Measurements from ENCODE around the gene RELL2.
A peak's percentile ranks its signal among the peaks of the same experiment; 100 is the strongest.

Gene RELL2

DNA sequence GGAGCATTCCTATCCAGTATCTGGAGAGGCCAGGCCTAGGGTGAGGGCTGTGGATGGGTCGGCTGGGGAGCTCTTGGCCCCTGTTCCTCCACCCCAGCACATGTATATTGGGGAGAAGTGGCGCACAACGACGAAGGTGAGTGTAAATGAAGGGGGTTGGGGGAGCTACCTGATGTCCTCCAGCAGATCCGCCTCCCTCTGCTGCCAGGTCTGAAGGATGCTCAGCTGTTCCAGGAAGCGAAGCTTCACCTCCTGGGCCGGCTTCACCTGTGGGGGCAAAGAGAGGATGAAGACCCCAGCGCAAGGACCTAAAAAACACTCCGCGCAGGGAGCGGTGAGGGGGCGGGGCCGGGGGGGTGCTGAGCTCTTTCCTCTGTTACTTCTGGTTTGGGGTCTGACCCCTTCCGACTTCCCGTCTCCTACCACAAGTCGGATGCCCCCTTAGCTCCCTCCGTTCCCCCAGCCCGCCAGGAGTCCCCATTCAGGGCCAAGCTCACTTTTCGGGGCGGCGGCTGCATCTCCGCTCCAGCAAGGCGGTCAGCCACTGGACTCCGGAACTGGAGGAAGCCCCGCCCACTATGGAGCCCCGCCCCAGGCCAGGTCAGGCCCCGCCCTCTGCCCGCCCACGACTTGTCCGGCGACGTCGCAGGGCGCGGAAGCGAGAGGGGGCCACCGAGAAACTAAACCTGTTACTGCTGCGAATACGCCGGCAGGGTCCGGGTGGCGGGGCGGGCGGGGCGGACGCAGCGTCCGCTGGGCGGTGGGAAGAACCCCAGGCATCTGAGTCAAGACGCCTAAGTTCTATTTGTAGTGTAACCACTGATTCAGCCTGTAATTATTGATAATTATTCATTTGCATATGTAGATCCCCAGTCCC, 14.3 kb downstream of the RELL2 start, which contains the start of gene FCHSD1:
TSS of gene FCHSD1 (minus strand) at position 568 of the 877 bp plus-strand sequence. CDS start at position 518, 50 bp downstream.
- Histone ChIP-seq H3K27me3 (ENCODE audit: insufficient read depth, insufficient read length) (peaks cover 11% of the 10 kb centered on the region), H3K36me3 (ENCODE audit: insufficient read depth, insufficient read length, low read length) (peaks cover 32% of the 10 kb centered on the region), H3K4me3 (ENCODE audit: insufficient read length, low read depth) (peak within 1 kb of the TSS; percentile 49), H3K9ac (ENCODE audit: insufficient read length, low read depth) (peak within 1 kb of the TSS; percentile 76), H3K9me3 (ENCODE audit: insufficient read depth, low read length) (no peaks in the 10 kb centered on the region), H3K4me1 (ENCODE audit: insufficient read depth, insufficient read length) (peaks cover 6% of the 10 kb centered on the region)
- TF ChIP-seq ZNF274 (IDR thresholded peaks at IDR 0.05; ENCODE audit: low read depth, low read length) = no peak
- TF ChIP-seq YY1 (IDR thresholded peaks at IDR 0.05; ENCODE audit: insufficient read depth, insufficient read length) = no peak
- TF ChIP-seq SUZ12 (IDR thresholded peaks at IDR 0.05; ENCODE audit: extremely low read depth, insufficient read depth, insufficient read length) = no peak
- DNase-seq (ENCODE audit: low read depth, low spot score) = peak; percentile 60

DNA sequence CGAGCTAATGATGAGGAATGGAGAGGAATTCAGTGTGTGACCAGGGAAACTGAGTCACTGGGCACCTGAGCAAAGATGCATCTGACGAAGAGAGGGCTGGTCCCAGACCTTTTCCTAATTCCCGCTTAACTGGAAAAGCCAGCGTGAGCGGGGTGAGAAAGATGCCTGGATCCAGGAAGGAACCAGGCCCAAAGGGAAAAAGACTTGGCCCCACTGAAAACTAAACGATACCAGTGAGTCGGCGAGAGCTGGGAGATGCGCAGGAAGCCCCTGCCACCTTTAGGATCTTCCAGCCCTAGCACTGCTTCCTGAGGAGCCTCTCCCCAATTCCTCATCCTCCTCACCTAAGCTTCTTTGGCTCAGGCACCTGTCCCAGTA, 14.9 kb downstream of the RELL2 start:
- no peak for TF ChIP-seq SUZ12 (IDR thresholded peaks at IDR 0.05; ENCODE audit: extremely low read depth, insufficient read depth, insufficient read length)
- no peak for TF ChIP-seq ZNF274 (IDR thresholded peaks at IDR 0.05; ENCODE audit: low read depth, low read length)
- no peak for TF ChIP-seq YY1 (IDR thresholded peaks at IDR 0.05; ENCODE audit: insufficient read depth, insufficient read length)
- H3K4me3 ChIP-seq (ENCODE audit: insufficient read length, low read depth) = no peak overlapping the region
- H3K4me1 ChIP-seq (ENCODE audit: insufficient read depth, insufficient read length) = peaks cover 6% of the 10 kb centered on the region
- H3K27me3 ChIP-seq (ENCODE audit: insufficient read depth, insufficient read length) = peaks cover 11% of the 10 kb centered on the region
- H3K9me3 ChIP-seq (ENCODE audit: insufficient read depth, low read length) = no peaks in the 10 kb centered on the region
- H3K9ac ChIP-seq (ENCODE audit: insufficient read length, low read depth) = peak overlapping the region; percentile 21
- H3K36me3 ChIP-seq (ENCODE audit: insufficient read depth, insufficient read length, low read length) = peaks cover 31% of the 10 kb centered on the region
- DNase-seq (ENCODE audit: low read depth, low spot score) = no peak

DNA sequence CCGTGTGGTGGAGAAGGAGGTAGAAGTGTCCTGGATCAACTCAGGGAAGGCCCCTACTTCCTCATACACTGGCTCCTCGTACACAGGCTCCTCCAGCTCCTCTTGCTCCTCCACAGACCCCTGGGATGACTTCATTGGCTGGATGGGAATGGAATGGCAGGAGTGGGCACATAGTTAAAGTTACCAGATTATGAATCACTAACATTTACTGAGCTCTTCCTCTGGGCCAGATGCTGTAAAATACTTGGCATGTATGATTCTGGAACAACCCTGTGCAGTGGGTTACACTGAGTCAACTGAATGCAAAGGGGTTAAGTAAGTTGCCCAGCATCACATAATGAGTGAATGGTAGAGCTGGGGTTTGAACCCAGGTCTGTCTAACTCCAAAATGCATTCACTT, 17.5 kb downstream of the RELL2 start:
- peaks cover 11% of the 10 kb centered on the region for H3K27me3 ChIP-seq (ENCODE audit: insufficient read depth, insufficient read length)
- no peak overlapping the region for H3K4me3 ChIP-seq (ENCODE audit: insufficient read length, low read depth)

DNA sequence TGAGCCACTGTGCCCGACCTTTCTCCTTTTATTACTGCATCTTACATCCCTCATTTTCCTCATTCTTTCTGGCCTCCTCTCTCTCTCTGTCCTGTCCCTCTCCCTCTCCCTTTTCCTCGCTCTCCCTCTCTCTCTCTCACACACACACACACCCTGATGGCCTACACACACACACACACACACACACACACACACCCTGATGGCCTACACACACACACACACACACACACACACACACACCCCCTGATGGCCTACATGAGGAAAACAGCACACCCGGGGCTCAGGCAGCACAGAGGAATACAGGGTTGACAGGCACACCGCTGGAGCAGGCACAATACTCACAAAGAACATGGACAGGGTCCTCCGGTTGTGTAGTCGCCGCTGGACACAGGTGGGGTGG, 18.2 kb downstream of the RELL2 start:
- H3K36me3 ChIP-seq (ENCODE audit: insufficient read depth, insufficient read length, low read length) = peaks cover 35% of the 10 kb centered on the region
- TF ChIP-seq YY1 (IDR thresholded peaks at IDR 0.05; ENCODE audit: insufficient read depth, insufficient read length) (no peak), SUZ12 (IDR thresholded peaks at IDR 0.05; ENCODE audit: extremely low read depth, insufficient read depth, insufficient read length) (no peak), ZNF274 (IDR thresholded peaks at IDR 0.05; ENCODE audit: low read depth, low read length) (no peak)

More for the DNA sequence above, 17.5 kb downstream of the RELL2 start:
- no peak overlapping the region for H3K9ac ChIP-seq (ENCODE audit: insufficient read length, low read depth)
- H3K36me3 ChIP-seq (ENCODE audit: insufficient read depth, insufficient read length, low read length) = peaks cover 32% of the 10 kb centered on the region
- H3K4me1 ChIP-seq (ENCODE audit: insufficient read depth, insufficient read length) = peaks cover 3% of the 10 kb centered on the region
- TF ChIP-seq ZNF274 (IDR thresholded peaks at IDR 0.05; ENCODE audit: low read depth, low read length) (no peak), SUZ12 (IDR thresholded peaks at IDR 0.05; ENCODE audit: extremely low read depth, insufficient read depth, insufficient read length) (no peak), YY1 (IDR thresholded peaks at IDR 0.05; ENCODE audit: insufficient read depth, insufficient read length) (no peak)
- H3K9me3 ChIP-seq (ENCODE audit: insufficient read depth, low read length) = no peaks in the 10 kb centered on the region
- DNase-seq (ENCODE audit: low read depth, low spot score) = no peak

DNA sequence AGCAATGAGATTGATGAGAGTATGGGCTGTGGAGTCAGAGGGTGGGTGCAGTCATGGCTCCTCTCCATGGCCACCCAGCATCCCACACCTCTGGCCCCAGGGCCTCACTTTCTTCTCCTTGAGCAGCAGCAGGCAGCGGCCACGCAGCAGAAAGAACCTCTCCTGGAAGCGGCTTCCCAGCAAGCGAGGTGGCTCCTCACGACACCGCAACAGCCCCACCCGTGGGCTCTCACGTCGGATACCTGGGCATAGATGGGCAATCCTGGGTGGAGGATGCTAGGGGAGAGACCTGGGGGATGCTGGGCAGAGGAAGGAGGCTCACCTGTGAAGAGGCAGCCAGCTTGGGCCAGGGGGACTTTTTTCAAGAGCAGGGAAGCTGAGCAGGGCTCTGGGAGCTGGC, 19.6 kb downstream of the RELL2 start:
- no peak for DNase-seq (ENCODE audit: low read depth, low spot score)
- H3K36me3 ChIP-seq (ENCODE audit: insufficient read depth, insufficient read length, low read length) = peaks cover 35% of the 10 kb centered on the region
- no peak for TF ChIP-seq SUZ12 (IDR thresholded peaks at IDR 0.05; ENCODE audit: extremely low read depth, insufficient read depth, insufficient read length)
- no peak for TF ChIP-seq ZNF274 (IDR thresholded peaks at IDR 0.05; ENCODE audit: low read depth, low read length)
- TF ChIP-seq YY1 (IDR thresholded peaks at IDR 0.05; ENCODE audit: insufficient read depth, insufficient read length) = no peak
- H3K4me1 ChIP-seq (ENCODE audit: insufficient read depth, insufficient read length) = no peaks in the 10 kb centered on the region
- peaks cover 11% of the 10 kb centered on the region for H3K27me3 ChIP-seq (ENCODE audit: insufficient read depth, insufficient read length)
- no peak overlapping the region for H3K9ac ChIP-seq (ENCODE audit: insufficient read length, low read depth)
- H3K9me3 ChIP-seq (ENCODE audit: insufficient read depth, low read length) = no peaks in the 10 kb centered on the region
- H3K4me3 ChIP-seq (ENCODE audit: insufficient read length, low read depth) = no peak overlapping the region

More for the DNA sequence above, 18.2 kb downstream of the RELL2 start:
- H3K9ac ChIP-seq (ENCODE audit: insufficient read length, low read depth) = no peak overlapping the region
- no peaks in the 10 kb centered on the region for H3K9me3 ChIP-seq (ENCODE audit: insufficient read depth, low read length)
- H3K4me3 ChIP-seq (ENCODE audit: insufficient read length, low read depth) = no peak overlapping the region
- no peaks in the 10 kb centered on the region for H3K4me1 ChIP-seq (ENCODE audit: insufficient read depth, insufficient read length)
- DNase-seq (ENCODE audit: low read depth, low spot score) = no peak
- peaks cover 11% of the 10 kb centered on the region for H3K27me3 ChIP-seq (ENCODE audit: insufficient read depth, insufficient read length)

DNA sequence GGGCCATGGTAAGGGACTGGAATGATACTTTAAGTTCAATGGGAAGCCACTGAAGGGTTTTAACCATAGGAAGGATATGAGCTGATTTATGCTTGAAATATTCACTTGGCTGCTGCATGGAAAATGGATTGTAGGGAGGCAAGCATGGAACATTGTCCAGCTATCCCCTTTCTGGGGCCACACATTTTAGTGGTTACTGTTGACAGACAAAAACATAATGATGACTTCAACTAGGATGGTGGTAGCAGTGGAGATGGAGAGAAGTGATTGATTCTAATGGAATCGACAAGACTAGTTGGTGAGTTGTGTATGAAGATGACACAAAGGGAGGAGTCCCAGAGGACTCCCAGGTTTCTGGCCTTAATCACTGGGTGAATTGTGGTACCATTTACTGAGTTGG, 20.6 kb downstream of the RELL2 start:
- TF ChIP-seq ZNF274 (IDR thresholded peaks at IDR 0.05; ENCODE audit: low read depth, low read length) = no peak
- TF ChIP-seq YY1 (IDR thresholded peaks at IDR 0.05; ENCODE audit: insufficient read depth, insufficient read length) = no peak
- no peak for TF ChIP-seq SUZ12 (IDR thresholded peaks at IDR 0.05; ENCODE audit: extremely low read depth, insufficient read depth, insufficient read length)
- H3K4me1 ChIP-seq (ENCODE audit: insufficient read depth, insufficient read length) = no peaks in the 10 kb centered on the region
- H3K36me3 ChIP-seq (ENCODE audit: insufficient read depth, insufficient read length, low read length) = peaks cover 41% of the 10 kb centered on the region

DNA sequence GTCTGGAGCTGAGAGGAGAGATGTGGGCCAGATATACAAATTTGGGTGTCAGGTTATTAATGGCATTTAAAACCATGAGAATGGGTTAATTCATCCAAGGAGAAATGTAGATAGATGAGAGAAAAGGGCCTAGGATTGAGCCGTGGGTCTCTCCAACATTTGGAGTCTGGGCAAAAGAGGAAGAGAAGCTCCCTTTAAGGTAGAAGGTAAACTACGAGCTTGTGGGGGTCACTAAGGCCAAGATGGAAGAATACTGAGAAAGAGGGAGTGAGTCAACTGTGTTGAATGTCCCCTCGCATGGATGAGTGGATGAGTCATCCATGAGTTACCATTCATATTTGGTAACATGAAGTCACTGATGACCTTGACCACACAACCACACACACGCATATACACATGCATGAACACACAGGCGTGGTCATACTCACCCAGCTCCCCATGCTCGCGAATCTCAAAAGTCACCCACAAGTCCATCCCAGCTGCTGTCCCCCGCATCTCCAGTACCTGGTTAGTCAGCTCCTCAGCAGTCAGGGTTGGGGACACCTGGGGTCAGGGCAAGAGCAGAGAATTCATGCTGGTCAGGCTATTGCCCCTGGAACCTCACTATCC, 21.2 kb downstream of the RELL2 start:
- H3K9ac ChIP-seq (ENCODE audit: insufficient read length, low read depth) = no peak overlapping the region
- no peaks in the 10 kb centered on the region for H3K27me3 ChIP-seq (ENCODE audit: insufficient read depth, insufficient read length)
- DNase-seq (ENCODE audit: low read depth, low spot score) = no peak
- no peaks in the 10 kb centered on the region for H3K4me1 ChIP-seq (ENCODE audit: insufficient read depth, insufficient read length)
- no peaks in the 10 kb centered on the region for H3K9me3 ChIP-seq (ENCODE audit: insufficient read depth, low read length)
- H3K36me3 ChIP-seq (ENCODE audit: insufficient read depth, insufficient read length, low read length) = peaks cover 44% of the 10 kb centered on the region
- H3K4me3 ChIP-seq (ENCODE audit: insufficient read length, low read depth) = no peak overlapping the region
- TF ChIP-seq YY1 (IDR thresholded peaks at IDR 0.05; ENCODE audit: insufficient read depth, insufficient read length) = no peak
- TF ChIP-seq ZNF274 (IDR thresholded peaks at IDR 0.05; ENCODE audit: low read depth, low read length) = no peak
- TF ChIP-seq SUZ12 (IDR thresholded peaks at IDR 0.05; ENCODE audit: extremely low read depth, insufficient read depth, insufficient read length) = no peak

More for the DNA sequence above, 20.6 kb downstream of the RELL2 start:
- Histone ChIP-seq H3K4me3 (ENCODE audit: insufficient read length, low read depth) (no peak overlapping the region), H3K27me3 (ENCODE audit: insufficient read depth, insufficient read length) (peaks cover 3% of the 10 kb centered on the region), H3K9ac (ENCODE audit: insufficient read length, low read depth) (no peak overlapping the region), H3K9me3 (ENCODE audit: insufficient read depth, low read length) (no peaks in the 10 kb centered on the region)
- DNase-seq (ENCODE audit: low read depth, low spot score) = no peak

All from NT2/D1 (cell line).